Esophagus muscularis mucosa (tissue), 4 donors: Measurements from ENCODE around the gene BAZ2A. TPM values are rescaled to one million over a fixed set of nuclear protein-coding genes. Genes with fewer than 3 reads are reported as not detected.
A peak's percentile ranks its signal among the peaks of the same experiment; 100 is the strongest.

Experiments
- DNase-seq: peaks from one replicate; pipeline ENCODE4 v3.0.0-alpha.2; 2017; ENCODE audit errors: extremely low spot score
- H3K27ac ChIP-seq, 4 donors: fragments of 200-600 bp; sonication (generic); replicated peaks in 1 of 4; 1 replicate in 3 of 4; 2 replicates in 1 of 4; pipeline ENCODE4 v1.5.1; 2016 to 2019; ENCODE audit warnings: mild to moderate bottlenecking in 1 of 4
- H3K27me3 ChIP-seq, 4 donors: fragments of 200-600 bp; sonication (generic); one replicate each; pipeline versions ENCODE4 v1.5.1 to v1.6.0; 2016 to 2019
- H3K36me3 ChIP-seq, 4 donors: fragments of 200-600 bp; sonication (generic); one replicate each; pipeline ENCODE4 v1.5.1; 2016 to 2019
- H3K4me1 ChIP-seq, 4 donors: fragments of 200-600 bp; sonication (generic); one replicate each; pipeline ENCODE4 v1.5.1; 2016 to 2019
- H3K4me3 ChIP-seq, 4 donors: fragments of 200-600 bp; sonication (generic); 1 replicate in 2 of 4; 2 replicates in 2 of 4; pipeline ENCODE4 v1.5.1; 2016 to 2019; ENCODE audit warnings: mild to moderate bottlenecking in 4 of 4, moderate library complexity in 1 of 4
- H3K9me3 ChIP-seq, 4 donors: fragments of 200-600 bp; sonication (generic); 1 replicate in 3 of 4; 2 replicates in 1 of 4; pipeline ENCODE4 v1.5.1; 2016 to 2019
- EP300 ChIP-seq: sonication (generic); formaldehyde crosslinking; IDR thresholded peaks from one replicate; pipeline ENCODE4 v1.6.1; 2017; ENCODE audit warnings: antibody characterized with exemption
- POLR2A ChIP-seq: fragments of 450-650 bp; IDR thresholded peaks from one replicate; pipeline ENCODE4 v1.6.1; 2017; ENCODE audit warnings: antibody characterized with exemption, moderate library complexity, mild to moderate bottlenecking, low read depth
- POLR2AphosphoS5 ChIP-seq, 2 donors: sonication (generic); formaldehyde crosslinking; IDR thresholded peaks; one replicate each; pipeline ENCODE4 v1.6.1; 2017; ENCODE audit warnings: antibody characterized with exemption in 2 of 2
- WGBS: methylation state at CpG from one replicate; pipeline ENCODE4 v1.1.5; 2018; 5-methylcytosine and 5-hydroxymethylcytosine counted together
- intact Hi-C: fragments of 100-400 bp; cut with DNase I; formaldehyde crosslinking; loops from one replicate; pipeline ENCODE4 v1.15.1; 2023
- total RNA-seq, 4 donors: library from RNA; depleted of rRNA; stranded (reverse); fragments of >200 nt; gene quantifications; one replicate each; pipeline versions ENCODE4 v1.1.0 to v1.2.1, GENCODE V29; 2016
- TF ChIP-seq, protein P1 (sequence below), 3 experiments: fragments of 200-600 bp in 2 of 3; fragments of 450-650 bp in 1 of 3; sonication (generic) in 2 of 3; IDR thresholded peaks; one replicate each; pipeline ENCODE4 v1.5.1; 2017 to 2019; ENCODE audit warnings: antibody characterized with exemption in 3 of 3, mild to moderate bottlenecking in 2 of 3, moderate library complexity in 1 of 3

Gene BAZ2A
- total RNA-seq, 4 donors from 2014 or later = 45.4 to 65.6 (median 61.5) TPM

DNA sequence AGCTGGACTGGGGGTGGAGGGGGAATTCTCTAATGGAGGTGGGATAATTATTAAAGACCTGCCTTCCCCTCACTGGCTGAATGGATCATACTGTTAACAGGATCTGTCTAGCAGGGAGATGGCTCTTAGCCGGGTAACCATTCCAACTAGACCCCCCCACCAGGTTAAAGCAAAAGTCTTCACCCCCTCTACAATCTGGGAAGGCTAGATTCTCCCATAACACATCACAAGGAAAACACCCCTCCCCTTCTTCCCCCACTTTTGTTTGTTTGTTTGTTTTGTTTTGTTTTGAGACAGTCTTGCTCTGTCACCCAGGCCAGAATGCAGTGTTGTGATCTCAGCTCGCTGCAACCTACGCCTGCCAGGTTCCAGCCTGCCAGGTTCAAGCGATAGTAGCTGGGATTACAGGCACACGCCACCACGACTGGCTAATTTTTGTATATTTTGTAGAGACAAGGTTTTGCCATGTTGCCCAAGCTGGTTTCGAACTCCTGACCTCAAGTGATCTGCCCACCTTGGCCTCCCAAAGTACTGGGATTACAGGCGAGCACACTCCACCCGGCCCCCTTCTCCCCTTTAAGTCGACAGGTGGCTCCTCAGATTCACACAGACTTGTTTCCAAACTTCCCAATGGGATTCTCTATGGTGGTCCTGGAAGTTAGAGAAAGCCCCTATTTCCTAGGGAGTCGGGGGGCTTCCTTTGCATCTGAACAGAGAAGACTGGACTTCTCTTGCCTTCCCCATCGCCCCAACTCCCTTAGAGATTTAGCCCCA is 3.5 kb upstream of the BAZ2A start:
- Histone ChIP-seq H3K4me1 (peaks cover 51 to 74% (median 65%) of the 10 kb centered on the region in 4 donors), H3K36me3 (peaks cover 9 to 15% (median 12%) of the 10 kb centered on the region in 4 donors), H3K9me3 (no peaks in the 10 kb centered on the region), H3K27me3 (no peaks in the 10 kb centered on the region), H3K27ac (peak overlapping the region; percentile 88 to 95 (median 94)), H3K4me3 (peak overlapping the region; percentile 78 to 89 (median 83))
- intact Hi-C loops = loop anchor here (10.0 kb wide), 2 partner anchors 461 to 509 kb away; partner anchors contain the start of gene ESYT1
- WGBS = 47% methylated on average over 12 of the region's 12 CpGs
- no peak for DNase-seq
- TF ChIP-seq POLR2AphosphoS5 (IDR thresholded peaks at IDR 0.05) (no peak), EP300 (no peak), POLR2A (no peak)
- TF ChIP-seq, protein P1, sequence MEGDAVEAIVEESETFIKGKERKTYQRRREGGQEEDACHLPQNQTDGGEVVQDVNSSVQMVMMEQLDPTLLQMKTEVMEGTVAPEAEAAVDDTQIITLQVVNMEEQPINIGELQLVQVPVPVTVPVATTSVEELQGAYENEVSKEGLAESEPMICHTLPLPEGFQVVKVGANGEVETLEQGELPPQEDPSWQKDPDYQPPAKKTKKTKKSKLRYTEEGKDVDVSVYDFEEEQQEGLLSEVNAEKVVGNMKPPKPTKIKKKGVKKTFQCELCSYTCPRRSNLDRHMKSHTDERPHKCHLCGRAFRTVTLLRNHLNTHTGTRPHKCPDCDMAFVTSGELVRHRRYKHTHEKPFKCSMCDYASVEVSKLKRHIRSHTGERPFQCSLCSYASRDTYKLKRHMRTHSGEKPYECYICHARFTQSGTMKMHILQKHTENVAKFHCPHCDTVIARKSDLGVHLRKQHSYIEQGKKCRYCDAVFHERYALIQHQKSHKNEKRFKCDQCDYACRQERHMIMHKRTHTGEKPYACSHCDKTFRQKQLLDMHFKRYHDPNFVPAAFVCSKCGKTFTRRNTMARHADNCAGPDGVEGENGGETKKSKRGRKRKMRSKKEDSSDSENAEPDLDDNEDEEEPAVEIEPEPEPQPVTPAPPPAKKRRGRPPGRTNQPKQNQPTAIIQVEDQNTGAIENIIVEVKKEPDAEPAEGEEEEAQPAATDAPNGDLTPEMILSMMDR (IDR thresholded peaks at IDR 0.05) = no peak

DNA sequence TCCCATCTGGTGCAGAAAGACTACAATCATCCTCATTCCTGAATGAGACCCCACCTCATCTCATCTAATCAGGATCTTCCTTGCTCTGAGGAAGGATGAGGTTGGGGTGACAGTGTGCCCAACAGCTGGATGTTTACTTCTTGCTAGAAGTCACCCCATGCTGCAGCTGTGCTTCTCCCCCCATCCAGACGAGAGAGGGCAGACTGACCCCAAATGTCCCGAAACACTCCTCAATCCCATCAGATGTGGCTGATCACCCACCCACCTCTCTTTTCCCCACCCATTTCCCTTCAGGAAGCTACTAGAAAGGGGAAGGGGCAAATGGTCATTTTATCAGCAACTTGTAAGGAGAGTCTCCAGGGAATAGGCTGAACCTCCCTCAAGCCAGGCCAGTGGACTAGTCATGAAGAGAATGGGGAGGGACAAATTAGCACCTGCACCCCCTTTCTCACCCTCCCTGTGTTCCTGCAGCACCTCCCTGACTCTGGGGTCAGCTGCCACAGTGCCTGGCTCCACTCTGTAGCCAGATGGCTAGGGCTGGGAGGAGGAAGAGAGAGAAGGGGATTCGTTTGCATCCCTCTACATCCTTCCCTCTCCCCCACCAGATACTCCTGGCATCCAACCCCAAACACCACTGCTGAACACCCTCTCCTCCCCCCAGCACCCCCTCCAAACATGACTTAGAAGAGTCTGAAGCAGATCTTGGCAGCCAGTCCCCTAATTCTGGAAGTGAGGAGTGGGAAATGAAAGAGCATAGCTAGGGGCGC is 2.8 kb upstream of the BAZ2A start:
- WGBS = 42% methylated on average over 4 of the region's 4 CpGs
- H3K27me3 ChIP-seq = no peaks in the 10 kb centered on the region
- H3K4me1 ChIP-seq = peaks cover 56 to 77% (median 67%) of the 10 kb centered on the region in 4 donors
- peaks cover 1 to 7% (median 5%) of the 10 kb centered on the region in 4 donors for H3K36me3 ChIP-seq
- DNase-seq = no peak
- peak overlapping the region; percentile 88 to 95 (median 94) for H3K27ac ChIP-seq
- intact Hi-C loops = loop anchor here (10.0 kb wide), 2 partner anchors 462 to 508 kb away; partner anchors contain the start of gene ESYT1
- H3K9me3 ChIP-seq = no peaks in the 10 kb centered on the region
- H3K4me3 ChIP-seq = peak overlapping the region; percentile 35 to 89 (median 83)
- TF ChIP-seq, protein P1 (IDR thresholded peaks at IDR 0.05) = no peak

DNA sequence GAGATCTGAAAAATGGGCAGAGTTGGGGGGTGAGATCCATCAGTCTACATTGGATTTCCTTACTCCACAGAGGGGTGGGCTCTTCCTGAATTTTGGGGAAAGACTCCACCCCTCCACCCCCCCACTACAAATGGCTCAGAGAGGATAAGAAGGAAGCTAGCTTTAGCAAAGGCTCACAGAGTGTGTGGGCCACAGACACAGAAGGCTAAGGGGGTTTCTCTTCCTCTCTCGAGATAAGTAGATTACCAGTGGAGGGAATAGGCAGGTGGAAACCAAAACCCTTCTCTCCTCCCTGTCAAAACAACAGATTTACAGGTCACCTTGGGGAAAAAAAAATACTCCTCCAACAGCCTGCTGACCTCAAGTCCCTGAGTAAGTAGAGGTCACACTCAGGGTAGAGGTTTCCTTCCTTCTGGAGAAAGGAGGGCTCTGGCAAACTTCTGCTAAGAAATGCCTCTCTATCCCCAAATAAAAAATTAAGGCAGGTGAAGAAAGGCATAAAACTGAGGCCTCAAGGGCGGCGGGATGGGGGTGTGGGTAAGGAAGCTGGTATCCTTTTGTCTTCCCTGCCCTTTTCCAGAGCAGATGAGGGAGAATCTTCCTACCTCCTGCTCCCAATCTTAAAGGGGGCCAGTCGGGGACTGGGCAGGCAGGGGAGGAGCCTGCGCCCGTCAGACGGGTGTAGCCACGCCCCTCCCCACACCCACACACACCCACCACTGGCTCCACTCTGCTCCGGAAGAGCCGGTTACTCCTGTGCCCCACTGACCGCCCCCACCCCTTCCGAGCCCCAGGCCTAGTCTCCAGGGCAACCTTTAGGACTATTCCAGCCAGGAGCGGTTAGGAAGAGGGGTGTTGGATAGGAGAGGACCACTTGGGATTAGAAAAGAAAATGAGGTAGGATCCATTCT is 1.9 kb upstream of the BAZ2A start:
- H3K4me1 ChIP-seq = peaks cover 56 to 77% (median 67%) of the 10 kb centered on the region in 4 donors
- peak overlapping the region; percentile 88 to 95 (median 94) for H3K27ac ChIP-seq
- TF ChIP-seq POLR2A (no peak), POLR2AphosphoS5 (IDR thresholded peaks at IDR 0.05) (peak in 1 of 2 donors; percentile 41)
- TF ChIP-seq, protein P1 (IDR thresholded peaks at IDR 0.05) = peak in 1 of 3 experiments; percentile 7
- no peaks in the 10 kb centered on the region for H3K9me3 ChIP-seq
- WGBS = 7% methylated on average over 13 of the region's 13 CpGs
- no peaks in the 10 kb centered on the region for H3K27me3 ChIP-seq
- intact Hi-C loops = loop anchor here (10.0 kb wide), 2 partner anchors 463 to 507 kb away; partner anchors contain the start of gene ESYT1
- peak; percentile 93 for DNase-seq
- H3K4me3 ChIP-seq = peak overlapping the region; percentile 31 to 85 (median 58)
- H3K36me3 ChIP-seq = peaks cover 0 to 5% (median under 1%) of the 10 kb centered on the region in 4 donors

DNA sequence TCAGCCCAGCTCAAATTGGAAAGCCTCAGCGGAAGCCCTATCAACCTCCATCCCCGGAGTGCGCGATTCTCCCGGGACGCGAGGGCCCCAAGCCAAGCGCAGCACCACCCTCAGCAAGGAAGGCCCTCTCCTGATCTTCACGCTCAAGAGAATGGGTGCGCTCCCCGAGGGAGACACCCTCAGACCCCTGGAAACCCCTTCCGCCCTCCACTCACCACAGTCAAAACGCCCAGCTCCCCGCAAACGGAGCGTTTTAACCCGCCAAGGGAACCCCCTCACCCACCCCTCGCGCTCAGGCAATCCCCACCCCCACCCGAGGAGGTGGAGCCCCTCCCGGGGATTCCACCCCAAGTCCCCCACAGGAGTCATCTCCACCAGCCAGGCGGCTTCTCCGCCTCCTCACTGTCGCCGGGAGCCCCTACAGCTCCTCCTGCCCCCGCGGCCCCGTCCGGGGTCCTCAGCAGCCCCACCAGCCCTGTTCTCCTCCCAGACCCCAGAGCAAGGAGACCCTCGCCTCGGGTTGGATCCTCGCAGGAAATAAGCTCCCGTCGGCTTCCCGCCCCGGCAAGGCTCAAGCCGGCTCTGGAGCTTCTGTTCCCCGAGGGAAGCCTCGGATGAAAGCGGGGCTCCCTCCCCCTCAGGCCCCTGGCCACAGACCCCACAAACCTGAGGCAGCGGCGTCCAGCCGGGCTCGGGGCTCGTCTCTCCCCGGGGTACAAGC is 507 bp downstream of the BAZ2A start:
- intact Hi-C loops = loop anchor here (2.0 to 10.0 kb wide), 3 partner anchors 109 to 505 kb away; partner anchors contain the start of genes ESYT1 and RBMS2
- no peak for DNase-seq
- peaks cover 0 to 11% (median 5%) of the 10 kb centered on the region in 4 donors for H3K36me3 ChIP-seq
- no peaks in the 10 kb centered on the region for H3K9me3 ChIP-seq
- WGBS = 0% methylated on average over 13 of the region's 46 CpGs
- peak overlapping the region; percentile 80 to 99 (median 97) for H3K4me3 ChIP-seq
- TF ChIP-seq, protein P1 (IDR thresholded peaks at IDR 0.05) = no peak
- TF ChIP-seq POLR2AphosphoS5 (IDR thresholded peaks at IDR 0.05) = no peak
- TF ChIP-seq POLR2A = no peak
- TF ChIP-seq EP300 = no peak
- H3K27me3 ChIP-seq = no peaks in the 10 kb centered on the region
- H3K27ac ChIP-seq = peak overlapping the region; percentile 88 to 98 (median 94)
- peaks cover 67 to 81% (median 80%) of the 10 kb centered on the region in 4 donors for H3K4me1 ChIP-seq
